Heart left ventricle (tissue), 13 donors: ENCODE measurements around the gene SYNDIG1L.

ENCODE experiments used
- POLR2A ChIP-seq, 2 donors: fragments of 450-650 bp; IDR thresholded peaks; one replicate each; pipeline ENCODE4 v1.6.1; 2017; ENCODE audit warnings: antibody characterized with exemption in 2 of 2, mild to moderate bottlenecking in 2 of 2, moderate library complexity in 2 of 2
- TF ChIP-seq, protein P1 (sequence below), 12 donors: fragments of 200-600 bp; sonication (generic) in 4 of 12; IDR thresholded peaks; one replicate each; pipeline versions ENCODE4 v1.5.0 to v1.8.0; 2018 to 2022; ENCODE audit warnings: antibody characterized with exemption in 12 of 12, mild to moderate bottlenecking in 5 of 12
- donor health status: ischemic (EF 13 %, LVEDD 7.1; RV severe dilation, severe dysfunction).
- donor health status: DM: no; HTN: yes; CAD: no.
- donor health status: DM: no; HTN: no; CAD: no.
- donor health status: ischemic (EF 25% LVEDD 6.9; RV normal size, moderate dysfunction).
- donor health status: ischemic (EF 25% LVEDD 5.7; RV mildly dilated, moderate dysfunction).
- donor health status: ischemic (EF 35%, LVEDD 5.7; RV mildly dilated, moderate dysfunction).
- donor health status: nonischemic (EF 11% LVEDD 7.7; RV severe dilation, severe dysfunction).
- donor health status: DM: yes; HTN: yes; CAD: no.
- donor health status: PGD.
- donor health status: ischemic (EF 29% LVEDD 5.4; RV normal size, mild dysfunction).
- donor health status: nonischemic (EF 23%, LVEDD 6.1; RV moderate dilation, normal function).

- TF ChIP-seq, protein P1, sequence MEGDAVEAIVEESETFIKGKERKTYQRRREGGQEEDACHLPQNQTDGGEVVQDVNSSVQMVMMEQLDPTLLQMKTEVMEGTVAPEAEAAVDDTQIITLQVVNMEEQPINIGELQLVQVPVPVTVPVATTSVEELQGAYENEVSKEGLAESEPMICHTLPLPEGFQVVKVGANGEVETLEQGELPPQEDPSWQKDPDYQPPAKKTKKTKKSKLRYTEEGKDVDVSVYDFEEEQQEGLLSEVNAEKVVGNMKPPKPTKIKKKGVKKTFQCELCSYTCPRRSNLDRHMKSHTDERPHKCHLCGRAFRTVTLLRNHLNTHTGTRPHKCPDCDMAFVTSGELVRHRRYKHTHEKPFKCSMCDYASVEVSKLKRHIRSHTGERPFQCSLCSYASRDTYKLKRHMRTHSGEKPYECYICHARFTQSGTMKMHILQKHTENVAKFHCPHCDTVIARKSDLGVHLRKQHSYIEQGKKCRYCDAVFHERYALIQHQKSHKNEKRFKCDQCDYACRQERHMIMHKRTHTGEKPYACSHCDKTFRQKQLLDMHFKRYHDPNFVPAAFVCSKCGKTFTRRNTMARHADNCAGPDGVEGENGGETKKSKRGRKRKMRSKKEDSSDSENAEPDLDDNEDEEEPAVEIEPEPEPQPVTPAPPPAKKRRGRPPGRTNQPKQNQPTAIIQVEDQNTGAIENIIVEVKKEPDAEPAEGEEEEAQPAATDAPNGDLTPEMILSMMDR (IDR thresholded peaks at IDR 0.05): no peak
- no peak for TF ChIP-seq POLR2A (IDR thresholded peaks at IDR 0.05)
Measured at GRCh38 chr14:74417201-74417600, 8.8 kb downstream of the SYNDIG1L start.
